Esophagus squamous epithelium (tissue), 4 donors: Measurements from ENCODE around the gene TPGS2.

Experiments
- CTCF ChIP-seq, 6 experiments: fragments of 450-650 bp in 4 of 6; fragments of 200-600 bp in 2 of 6; sonication (generic) in 2 of 6; IDR thresholded peaks; one replicate each; pipeline ENCODE4 v1.5.1; 2016 to 2019; ENCODE audit warnings: antibody characterized with exemption in 6 of 6, mild to moderate bottlenecking in 4 of 6, moderate library complexity in 4 of 6
- POLR2A ChIP-seq, 4 donors: fragments of 450-650 bp; IDR thresholded peaks; one replicate each; pipeline ENCODE4 v1.6.1; 2017; ENCODE audit warnings: antibody characterized with exemption in 4 of 4, mild to moderate bottlenecking in 4 of 4, moderate library complexity in 3 of 4

GRCh38 chr18:36777566-36777965 lies 51.2 kb downstream of the TPGS2 start:
- TF ChIP-seq CTCF (IDR thresholded peaks at IDR 0.05) (no peak), POLR2A (IDR thresholded peaks at IDR 0.05) (no peak)
